ENCODE data around the gene RPS14.
"Not testable (repeated sequence)": the region's sequence is repeated elsewhere in the genome, so short reads cannot be mapped to it uniquely, and the experiment has no call there.

The RPS14 gene

DNA sequence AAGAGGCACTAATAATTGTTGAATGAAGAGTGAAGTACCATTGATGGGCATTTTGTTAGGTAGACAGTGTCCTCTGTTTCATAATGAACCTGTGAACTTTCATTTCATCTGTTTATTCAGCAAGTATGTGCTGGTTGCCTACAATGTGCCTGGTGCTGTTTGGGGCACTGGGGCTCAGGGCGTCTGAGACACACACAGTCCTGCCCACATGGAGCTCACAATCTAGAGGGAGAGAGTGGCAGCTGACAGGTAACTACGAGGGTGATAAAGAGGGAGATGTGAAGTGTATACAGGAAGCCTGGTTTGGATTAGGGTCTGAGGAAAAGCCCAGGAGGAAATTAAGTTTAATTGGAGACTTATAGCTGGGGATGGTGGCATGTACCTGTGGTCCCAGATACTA lies 29.9 kb upstream of the RPS14 start:
- DNase-seq (ENCODE audit: low spot score): no peak

DNA sequence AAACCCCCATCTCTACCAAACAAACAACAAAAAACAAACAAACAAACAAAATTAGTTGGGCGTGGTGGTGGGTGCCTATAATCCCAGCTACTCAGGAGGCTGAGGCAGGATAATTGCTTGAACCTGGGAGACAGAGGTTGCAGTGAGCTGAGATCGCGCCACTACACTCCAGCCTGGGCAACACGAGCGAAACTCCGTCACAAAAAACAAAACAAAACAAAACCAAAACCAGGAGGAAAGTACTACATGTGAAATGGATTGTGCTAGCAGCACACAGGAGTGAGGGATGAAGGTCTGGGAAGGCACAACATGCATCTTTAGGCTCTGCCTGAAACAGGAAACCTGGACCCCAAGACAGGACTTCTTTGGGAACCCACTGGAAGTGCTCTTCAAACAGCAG lies 27.0 kb upstream of the RPS14 start:
- not testable (repeated sequence) for DNase-seq (ENCODE audit: low spot score)

DNA sequence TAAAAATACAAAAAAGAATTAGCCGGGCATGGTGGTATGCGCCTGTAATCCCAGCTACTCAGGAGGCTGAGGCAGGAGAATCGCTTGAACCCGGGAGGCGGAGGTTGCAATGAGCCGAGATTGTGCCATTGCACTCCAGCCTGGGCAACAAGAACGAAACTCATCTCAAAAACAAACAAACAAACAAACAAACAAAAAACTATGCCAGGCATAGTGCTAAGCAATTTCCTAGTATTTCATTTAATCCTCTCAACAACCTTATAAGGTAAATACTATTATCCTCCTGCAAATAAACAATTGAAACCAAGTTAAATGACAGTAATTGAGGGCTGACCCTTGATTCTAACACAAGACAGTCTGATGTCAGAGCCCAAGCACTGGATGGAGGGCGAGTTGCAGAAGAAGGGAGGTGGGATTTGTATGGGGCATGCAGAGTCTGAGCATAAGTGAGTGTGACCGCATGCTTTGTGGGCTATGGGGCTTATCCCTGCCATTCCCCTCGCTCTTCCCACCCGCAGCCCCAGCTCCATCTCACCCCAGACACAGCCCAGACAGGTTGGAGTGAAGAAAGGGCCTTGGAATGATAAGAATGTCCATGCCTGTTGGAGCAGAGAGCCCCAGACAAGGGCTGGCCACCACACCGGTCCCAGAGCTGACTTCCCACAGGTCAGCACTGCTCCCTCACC lies 24.3 kb upstream of the RPS14 start:
- DNase-seq (ENCODE audit: low spot score): no peak

DNA sequence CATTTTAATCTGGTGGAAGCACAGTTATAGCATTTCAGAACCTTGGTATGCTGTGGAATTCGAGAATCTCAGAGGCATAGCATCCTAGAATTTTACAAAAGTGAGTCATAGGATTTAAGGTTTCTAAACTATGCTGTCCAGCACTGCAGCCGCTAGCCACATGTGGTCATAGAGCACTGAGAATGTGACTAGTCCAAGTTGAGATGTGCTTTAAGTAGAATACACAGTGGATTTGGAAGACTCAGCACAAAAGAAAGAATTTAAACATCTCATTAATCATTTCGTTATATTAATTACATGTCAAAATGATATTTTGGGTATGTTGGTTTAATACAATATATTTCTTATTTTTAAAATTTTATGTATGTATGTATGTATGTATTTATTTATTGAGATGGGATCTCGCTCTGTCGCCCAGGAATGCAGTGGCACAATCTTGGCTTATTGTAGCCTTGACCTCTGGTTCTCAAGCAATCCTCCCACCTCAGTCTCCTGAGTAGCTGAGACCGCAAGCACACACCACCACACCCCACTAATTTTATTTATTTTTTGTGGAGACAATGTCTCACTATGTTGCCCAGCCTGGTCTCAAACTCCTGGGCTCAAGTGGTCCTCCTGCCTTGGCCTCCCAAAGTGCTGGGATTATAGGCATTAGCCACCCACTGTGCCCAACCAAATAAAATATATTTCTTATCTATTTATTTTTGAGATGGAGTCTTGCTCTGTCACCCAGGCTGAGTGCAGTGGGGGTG lies 20.4 kb upstream of the RPS14 start:
- no peak for DNase-seq (ENCODE audit: low spot score)

DNA sequence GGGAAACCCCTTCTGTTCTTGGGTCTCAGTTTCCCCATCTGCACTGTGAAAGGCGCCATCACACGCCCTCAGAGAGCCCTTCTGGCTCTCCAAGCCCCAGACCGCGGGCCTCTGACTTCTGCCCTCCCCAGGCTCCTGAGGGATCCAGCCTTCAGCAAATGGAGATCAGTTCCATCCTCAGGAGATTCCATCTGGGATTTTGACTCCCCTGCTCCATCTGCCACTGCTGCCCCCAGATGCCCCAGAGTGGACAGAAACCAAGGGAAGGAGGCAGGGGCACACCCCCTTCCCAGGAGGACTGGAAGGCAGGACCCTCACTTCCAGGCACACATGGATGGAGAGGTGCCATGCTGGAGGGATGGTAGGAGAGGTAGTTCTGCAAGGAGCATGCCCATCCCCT lies 18.7 kb upstream of the RPS14 start:
- no peak for DNase-seq (ENCODE audit: low spot score)

DNA sequence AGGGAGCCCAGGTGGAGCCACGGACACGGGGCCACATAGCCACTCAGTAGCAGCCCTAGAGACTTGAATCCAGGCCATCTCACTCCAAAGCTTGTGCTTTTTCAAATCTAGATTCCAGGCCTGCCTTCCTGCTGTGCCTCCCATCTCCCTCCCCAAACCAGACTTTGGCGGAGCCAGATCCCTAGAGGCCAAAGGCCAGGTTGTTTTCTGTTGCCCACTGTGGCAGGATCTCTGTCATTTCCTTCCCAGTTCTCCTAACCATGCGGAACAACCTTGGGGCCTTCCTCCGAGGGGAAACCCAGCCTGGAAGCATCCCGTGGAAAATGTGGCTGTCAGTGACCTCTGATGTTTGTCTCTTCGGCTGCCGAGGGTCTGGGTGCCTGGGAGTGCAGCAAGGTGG lies 16.4 kb upstream of the RPS14 start:
- DNase-seq (ENCODE audit: low spot score): no peak

DNA sequence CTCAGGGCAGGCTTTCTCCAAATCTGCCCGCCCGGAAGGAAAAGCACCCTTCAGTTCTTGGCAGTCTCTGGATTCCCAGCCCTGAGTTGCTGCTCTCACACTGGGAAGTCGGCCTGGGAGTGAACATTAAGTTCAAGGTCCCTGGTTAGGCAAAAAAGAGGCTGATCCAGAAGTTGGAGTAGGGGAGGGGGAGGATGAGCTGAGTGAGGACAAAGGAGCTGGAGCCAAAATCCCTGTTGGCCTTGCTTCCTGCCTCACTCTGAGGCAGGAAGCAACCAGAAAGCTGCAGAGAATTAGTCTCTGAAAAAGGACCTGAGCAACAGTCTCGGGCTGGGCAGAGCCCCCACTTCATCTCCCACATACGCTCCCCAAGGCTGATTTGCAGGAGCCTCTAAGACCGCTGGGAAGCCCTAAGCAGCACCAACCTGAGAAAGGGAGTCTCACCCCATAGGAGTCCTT lies 15.0 kb upstream of the RPS14 start:
- no peak for DNase-seq (ENCODE audit: low spot score)

DNA sequence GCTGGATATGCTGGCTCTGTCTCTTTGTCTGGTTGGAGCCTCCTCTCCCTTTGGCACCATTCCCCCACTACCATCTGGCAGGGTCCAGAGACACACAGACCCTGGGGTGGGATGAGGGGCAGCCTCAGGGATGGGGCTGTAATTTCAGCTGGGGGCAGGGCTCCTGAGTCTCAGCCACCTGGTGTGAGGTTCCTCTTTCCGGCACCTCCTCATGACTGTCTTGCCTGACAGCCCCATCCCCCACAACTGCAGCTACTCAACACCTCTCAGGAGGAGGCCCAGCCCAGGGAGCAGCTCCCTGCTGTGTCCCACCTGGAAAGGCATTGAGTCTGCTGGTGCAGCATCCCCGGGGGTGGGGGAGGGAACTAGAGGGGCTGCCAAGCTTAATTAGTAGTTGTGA lies 11.7 kb upstream of the RPS14 start:
- DNase-seq (ENCODE audit: low spot score): no peak

DNA sequence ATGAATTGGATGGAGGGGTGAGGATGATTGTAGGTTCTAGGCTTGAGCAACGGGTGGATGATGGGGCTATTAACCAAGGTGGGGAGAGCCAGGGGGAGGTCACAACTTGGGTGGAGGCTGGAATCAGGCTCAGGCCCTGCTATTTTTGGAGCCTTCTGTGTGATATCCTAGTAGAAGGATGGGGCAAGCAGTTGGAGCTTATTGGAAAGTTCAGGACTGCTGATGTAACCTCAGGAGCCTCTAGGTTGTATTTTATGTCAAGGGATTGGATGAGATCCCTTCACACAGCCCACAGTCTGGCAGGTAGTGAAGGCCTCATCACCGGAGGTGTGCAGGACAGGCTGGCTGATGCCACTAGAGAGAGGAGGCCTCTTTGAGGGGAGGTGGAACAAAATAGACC lies 11.2 kb upstream of the RPS14 start:
- no peak for DNase-seq (ENCODE audit: low spot score)

DNA sequence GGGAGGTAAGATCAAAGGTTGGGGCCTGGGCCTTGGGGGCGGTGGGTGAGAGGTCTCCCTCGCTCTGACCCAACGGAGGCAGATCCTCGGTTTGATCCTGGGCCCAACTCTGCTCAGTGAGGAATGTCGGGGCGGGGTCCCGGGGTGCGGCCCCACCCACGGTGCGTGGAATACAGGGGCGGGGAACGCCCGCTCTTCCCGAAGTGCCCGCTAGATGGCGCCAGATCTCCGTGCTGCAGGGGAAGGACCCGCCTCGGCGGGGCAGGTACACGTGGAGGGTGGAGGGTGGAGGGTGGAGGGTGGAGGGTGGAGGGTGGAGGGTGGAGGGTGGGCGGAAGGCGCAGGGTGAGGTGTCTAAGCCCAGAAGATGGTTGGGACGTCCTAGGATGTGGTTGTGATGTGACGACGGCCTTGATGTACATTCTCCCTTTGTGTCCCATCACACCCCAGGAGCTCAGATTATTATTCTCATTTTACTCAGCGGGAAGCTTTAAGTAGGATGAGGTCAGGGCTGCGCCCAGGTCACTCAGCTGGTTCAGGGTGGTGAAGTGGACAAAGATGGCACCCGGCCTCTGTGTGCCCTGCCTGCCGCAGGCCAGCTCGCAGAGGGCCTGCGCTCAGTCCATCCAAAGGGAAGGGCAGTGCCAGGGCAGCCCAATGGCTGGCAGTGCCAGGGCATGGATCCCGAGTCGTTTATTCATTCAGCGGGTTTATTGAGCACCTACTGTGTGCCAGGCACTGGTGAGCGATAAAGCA lies 9.4 kb upstream of the RPS14 start:
- peak; percentile 79 for DNase-seq (ENCODE audit: low spot score)

DNA sequence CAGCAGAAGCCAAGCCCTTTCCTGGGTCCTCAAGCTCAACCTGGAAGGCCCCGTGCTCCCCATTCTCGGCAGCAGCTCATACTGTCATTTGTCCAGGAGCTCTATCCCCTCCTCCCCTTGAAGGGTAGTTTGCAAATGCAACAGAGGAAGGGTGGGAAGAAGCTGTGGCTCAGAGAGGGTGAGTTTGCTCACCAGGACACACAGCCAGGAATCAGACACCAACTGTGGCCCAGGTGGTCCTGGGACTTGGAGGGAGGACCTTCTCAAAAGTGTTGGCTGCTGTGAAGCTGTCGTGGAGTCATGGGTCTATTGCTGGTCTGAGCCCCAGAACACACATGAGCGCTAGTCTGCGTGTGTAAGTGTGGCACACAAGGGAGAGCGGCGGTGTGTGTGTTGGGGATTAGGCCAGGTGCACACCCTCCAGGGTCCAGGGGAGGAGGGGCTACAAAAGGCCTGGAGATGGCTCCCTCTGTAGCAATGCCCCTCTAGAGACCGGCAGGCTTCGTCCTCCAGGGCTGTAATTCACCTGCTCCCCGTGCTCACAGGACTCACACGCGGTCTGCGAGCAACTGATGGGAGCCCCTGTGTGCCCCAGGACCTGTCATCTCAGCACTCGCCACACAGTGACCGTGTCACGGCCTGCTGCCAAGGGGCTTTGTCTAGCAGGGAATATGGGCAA lies 8.2 kb upstream of the RPS14 start:
- no peak for DNase-seq (ENCODE audit: low spot score)

DNA sequence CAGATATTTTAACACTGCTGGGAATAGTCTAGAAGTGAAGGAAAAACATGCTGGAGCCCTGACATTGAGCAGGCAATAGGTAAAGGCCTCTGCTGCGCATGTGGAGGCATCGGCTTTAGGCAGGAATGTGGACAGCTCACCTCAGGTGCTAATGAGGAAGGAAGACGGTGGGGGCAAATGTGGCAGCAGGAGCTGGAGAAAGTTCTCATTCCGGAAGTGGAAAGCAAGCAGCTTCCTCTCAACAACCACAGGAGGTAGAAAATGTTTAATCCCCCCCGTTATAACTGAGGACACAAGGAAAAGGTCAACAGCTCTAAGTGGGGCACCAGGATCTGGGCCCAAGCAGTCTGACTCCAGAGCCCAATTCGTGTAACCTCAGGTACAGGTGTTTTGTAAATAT lies 7.6 kb upstream of the RPS14 start:
- DNase-seq (ENCODE audit: low spot score): no peak

DNA sequence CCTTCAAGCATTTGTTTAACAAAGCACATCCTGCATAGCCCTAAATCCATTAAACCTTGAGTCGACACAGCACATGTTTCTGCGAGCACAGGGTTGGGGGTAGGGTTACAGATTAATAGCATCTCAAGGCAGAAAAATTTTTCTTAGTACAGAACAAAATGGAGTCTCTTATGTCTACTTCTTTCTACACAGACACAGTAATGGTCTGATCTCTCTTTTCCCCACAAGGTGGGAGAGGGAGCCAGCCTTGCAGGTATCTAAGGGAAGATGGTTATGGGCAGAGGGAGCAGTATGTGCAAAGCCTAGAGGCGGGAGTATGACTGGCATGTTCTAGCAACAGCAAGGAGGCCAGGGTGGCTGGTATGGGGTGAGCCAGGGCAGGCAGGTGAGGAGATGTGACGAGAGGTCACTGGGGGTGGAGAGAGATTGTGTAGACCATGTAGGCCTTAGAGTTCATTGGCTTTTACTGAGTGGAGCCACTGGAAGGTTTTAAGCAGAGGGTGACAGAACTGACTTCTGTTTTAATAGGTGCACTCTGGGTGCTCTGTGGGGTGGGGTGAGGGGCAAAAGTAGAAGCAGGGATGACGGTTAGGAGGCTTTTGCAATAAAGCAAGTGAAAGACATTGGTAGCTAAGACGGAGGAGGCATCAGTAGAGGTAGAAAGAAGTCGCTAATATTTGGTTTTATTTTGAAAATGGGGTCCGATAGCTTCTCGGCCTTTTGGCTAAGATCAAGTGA lies 5.1 kb upstream of the RPS14 start:
- DNase-seq (ENCODE audit: low spot score): no peak

DNA sequence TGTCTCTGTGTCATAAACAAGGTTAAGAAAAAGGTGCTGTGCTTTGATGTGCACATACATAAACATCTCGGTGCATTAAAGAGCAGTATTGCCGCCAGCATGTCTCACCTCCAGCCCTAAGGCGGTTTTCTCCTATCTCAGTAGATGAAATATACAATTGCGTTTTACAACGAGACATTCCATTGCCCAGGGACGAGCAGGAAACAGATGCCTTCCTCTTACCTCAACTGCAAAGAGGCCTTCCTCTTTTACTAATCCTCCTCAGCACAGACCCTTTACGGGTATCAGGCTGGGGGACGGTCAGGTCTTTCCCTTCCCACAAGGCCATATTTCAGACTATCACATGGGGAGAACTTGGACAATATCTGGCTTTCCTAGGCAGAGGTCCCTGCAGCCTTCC lies 4.5 kb upstream of the RPS14 start:
- not testable (repeated sequence) for DNase-seq (ENCODE audit: low spot score)

DNA sequence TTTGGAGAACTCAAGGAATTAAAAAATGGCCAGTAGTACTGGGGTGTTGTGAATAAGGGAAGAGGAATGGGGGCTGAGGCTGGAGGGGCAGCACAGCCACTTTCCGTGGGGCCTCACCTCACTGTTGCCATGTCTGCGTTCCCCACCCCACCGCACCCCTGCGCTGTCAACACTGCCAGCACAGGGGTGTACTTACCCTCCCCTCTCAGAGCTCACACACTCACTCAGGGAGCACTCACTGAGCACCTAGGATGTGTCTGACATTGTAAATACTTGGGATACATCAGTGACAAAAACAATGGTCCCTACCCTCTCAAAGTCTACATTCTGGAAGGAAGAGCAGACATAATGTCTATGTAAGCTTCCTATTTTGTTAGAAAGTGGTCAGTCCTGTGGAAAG lies 3.4 kb upstream of the RPS14 start:
- DNase-seq (ENCODE audit: low spot score): no peak

DNA sequence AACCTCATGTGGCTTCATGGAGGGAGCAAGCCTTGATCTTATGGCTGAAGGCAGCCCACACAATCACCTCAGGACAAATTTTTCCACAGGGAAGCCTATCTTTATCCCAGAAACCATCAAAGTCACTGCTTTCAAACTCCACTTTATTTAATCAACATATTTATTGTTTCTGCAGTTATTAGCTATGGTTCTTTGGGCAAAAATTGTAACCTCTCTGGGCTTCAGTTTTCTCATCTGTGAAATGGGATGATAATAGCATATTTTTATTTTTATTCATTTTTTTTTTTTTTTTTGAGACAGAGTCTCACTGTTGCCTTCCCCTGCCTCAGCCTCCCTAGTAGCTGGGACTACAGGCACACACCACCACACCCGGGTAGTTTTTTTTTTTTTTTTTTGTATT lies 2.1 kb upstream of the RPS14 start:
- no peak for DNase-seq (ENCODE audit: low spot score)

DNA sequence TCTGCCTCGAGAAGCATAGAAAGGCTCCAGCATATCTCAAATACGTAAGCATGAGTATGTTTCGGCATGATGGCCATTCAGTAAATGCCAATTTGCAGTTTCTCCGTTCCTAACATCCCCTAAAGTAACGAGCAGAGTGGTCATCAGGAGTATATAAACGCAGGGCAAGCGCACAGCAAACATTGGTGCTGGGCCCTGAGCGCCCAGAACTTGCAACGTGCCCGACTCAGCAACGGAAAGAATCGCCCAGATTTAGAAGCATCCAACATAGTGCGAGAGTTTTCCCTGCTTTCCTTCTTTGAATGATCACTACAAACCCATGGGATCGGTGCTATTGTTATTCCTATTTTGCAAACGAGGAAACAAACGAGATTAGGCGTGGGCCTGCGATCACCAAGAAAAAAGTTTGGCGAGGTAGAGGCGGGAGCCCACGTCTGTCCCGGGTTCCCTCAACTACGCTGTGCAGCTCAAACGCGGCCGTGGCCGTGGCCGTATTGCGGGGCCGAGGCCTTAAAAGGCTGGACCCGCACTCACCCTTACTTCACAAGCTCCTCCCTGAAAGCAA lies 505 bp downstream of the RPS14 start:
- DNase-seq (ENCODE audit: low spot score): no peak

DNA sequence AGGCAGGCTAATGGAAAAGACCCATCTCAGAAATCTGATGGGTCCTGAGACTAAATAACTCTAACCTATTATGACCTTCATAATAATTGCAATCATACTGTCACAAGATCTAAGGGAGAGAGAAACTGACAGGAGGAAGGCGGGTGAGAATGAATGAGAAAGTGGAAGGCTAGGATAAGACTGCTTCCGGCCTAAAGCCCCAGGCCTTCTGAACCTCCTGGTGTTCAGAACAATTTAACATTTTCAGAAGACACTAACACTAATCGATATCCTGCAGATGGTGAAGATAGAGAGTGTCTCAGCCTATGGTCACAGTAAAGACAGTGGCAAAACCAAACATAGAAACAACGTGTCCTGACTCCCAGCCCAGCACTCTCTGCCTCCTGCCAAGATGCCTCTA lies 1.2 kb downstream of the RPS14 start:
- no peak for DNase-seq (ENCODE audit: low spot score)

DNA sequence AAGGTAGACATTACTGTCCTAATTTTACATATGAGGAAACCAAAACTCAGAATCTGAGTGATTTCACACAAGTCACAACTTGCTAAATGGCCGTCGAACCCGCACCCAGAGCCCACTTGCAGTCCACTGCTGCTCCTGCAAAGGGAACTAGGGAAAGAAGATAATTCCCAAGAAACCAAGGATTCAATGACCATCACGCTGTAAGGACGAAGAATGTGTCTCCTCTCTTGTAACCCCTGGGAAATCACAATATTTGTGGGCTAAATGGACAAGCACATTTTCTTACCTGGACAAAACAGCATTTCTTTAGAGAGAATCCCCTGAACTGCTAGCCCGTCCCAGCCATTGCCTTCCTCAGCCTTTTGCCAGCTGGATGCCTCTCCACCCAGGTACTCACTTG lies 2.4 kb downstream of the RPS14 start:
- DNase-seq (ENCODE audit: low spot score): no peak

DNA sequence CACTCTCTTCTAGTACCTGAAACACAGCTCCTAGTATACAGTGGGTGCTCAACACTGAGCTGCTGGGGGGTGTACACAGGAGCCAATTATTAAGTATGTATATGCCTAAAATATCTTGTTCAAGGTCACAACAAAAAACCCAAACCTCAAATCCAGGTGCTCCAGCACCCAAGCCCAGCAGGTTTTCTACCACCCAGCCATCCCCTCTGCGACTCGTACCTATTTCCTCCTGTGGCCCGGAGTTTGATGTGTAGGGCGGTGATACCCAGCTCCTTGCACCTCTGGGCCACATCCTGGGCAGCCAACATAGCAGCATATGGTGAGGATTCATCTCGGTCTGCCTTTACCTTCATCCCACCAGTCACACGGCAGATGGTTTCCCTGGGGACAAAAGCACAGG lies 3.0 kb downstream of the RPS14 start:
- no peak for DNase-seq (ENCODE audit: low spot score)

DNA sequence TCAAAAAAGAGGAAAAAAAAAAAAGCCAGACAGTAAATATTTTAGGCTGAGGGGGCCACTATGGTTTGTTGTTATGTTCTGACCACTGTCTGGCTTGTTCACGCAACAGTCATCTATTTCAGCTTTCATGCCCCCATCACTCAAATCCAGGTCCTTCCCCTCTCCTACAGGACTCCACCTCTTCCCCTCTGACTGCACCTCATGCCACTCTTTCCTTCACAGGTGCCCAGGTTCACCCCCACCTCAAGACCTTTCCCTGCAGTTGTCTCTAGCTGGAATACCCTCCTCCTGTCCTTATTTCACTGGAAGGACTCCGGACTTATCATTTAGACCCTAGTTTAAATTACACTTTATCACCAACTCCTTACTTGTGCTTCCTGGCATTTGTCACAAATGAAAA lies 3.5 kb downstream of the RPS14 start:
- DNase-seq (ENCODE audit: low spot score): no peak

DNA sequence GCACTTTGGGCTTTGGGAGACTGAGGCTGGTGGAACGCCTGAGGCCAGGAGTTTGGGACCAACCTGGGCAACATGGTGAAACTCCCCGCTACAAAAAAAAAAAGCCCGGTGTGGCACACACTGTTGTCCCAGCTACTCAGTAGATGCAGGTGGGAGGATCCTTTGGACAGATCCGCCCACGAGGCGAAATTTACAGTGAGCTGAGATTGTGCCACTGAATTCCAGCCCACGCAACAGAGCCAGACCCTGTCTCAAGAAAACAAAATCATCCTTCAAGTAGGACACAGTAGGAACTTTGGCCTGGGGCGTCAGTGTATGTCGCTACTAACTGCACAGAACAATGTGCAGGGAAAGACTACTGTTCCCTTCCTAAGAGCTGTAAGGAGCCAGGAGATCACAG lies 4.8 kb downstream of the RPS14 start:
- no peak for DNase-seq (ENCODE audit: low spot score)
